GM23338 (cell line): ENCODE results near the gene LIN54.
"Not testable (repeated sequence)": the region's sequence is repeated elsewhere in the genome, so short reads cannot be mapped to it uniquely, and the experiment has no call there.

Experiments
- CTCF ChIP-seq, 2 experiments: fragments of 200-600 bp in 1 of 2; sonication (generic) in 1 of 2; conservative IDR thresholded peaks; 2 replicates each; pipeline versions ENCODE4 v1.5.1 to v1.6.1; 2016 to 2017; ENCODE audit warnings: antibody characterized with exemption in 2 of 2, low read depth in 2 of 2, mild to moderate bottlenecking in 2 of 2, moderate library complexity in 1 of 2
- EZH2phosphoT487 ChIP-seq: fragments of 200-600 bp; sonication (generic); IDR thresholded peaks from one replicate; pipeline ENCODE4 v1.8.1; 2018; ENCODE audit warnings: antibody characterized with exemption; ENCODE audit not compliant: unreplicated experiment
- JUNB ChIP-seq: IDR thresholded peaks from one replicate; pipeline ENCODE4 v1.6.1; 2016; ENCODE audit warnings: antibody characterized with exemption; ENCODE audit not compliant: unreplicated experiment

- TF ChIP-seq CTCF (conservative IDR thresholded peaks at IDR 0.05; ENCODE audit: low read depth in 2 of 2); JUNB; EZH2phosphoT487: not testable (repeated sequence)
Observed at GRCh38 chr4:83023599-83023998, 13.0 kb upstream of the LIN54 start.
